22Rv1 (cell line): Measurements from ENCODE around the gene F5.

Source experiments
- CTCF ChIP-seq: fragments of 450-650 bp; IDR thresholded peaks from 2 replicates; pipeline ENCODE4 v1.5.1; 2017; ENCODE audit warnings: mild to moderate bottlenecking
- ZFX ChIP-seq: fragments of 450-650 bp; IDR thresholded peaks from 2 replicates; pipeline ENCODE4 v1.6.1; 2017; ENCODE audit warnings: antibody characterized with exemption, borderline replicate concordance

GRCh38 chr1:169474302-169474995, 111.8 kb downstream of the F5 start:
- TF ChIP-seq CTCF: no peak
- no peak for TF ChIP-seq ZFX
